ENCODE data around the gene PIK3C2G. TPM values are rescaled to one million over a fixed set of nuclear protein-coding genes. Genes with fewer than 3 reads are reported as not detected.

The PIK3C2G gene
- total and polyA plus RNA-seq, 2 of the 4 experiments (the other 2 are of a cell fraction), result not detected

GRCh38 chr12:18562531-18562930 is 301.2 kb downstream of the PIK3C2G start:
- CTCF ChIA-PET, result no interaction called here
- Histone ChIP-seq H2BK120ac (ENCODE audit: low read depth, low read length) (no peak overlapping the region), H3K79me1 (ENCODE audit: low read depth in 1 of 2, low read length in 2 of 2) (no peaks in the 10 kb centered on the region), H3K4me2 (ENCODE audit: low read depth, low read length) (no peak overlapping the region), H3K4me1 (ENCODE audit: control insufficient read depth, insufficient read depth, low read length) (no peaks in the 10 kb centered on the region), H2AK9ac (replicated peaks; ENCODE audit: low read depth, low read length, poor library complexity) (no peak overlapping the region), H3K36me3 (ENCODE audit: control insufficient read depth, insufficient read depth, low read length) (no peaks in the 10 kb centered on the region), H3K18ac (ENCODE audit: low read depth, low read length) (no peak overlapping the region), H3K14ac (replicated peaks; ENCODE audit: low read depth, low read length) (no peak overlapping the region), H3K27me3 (ENCODE audit: control insufficient read depth, insufficient read depth, low read length) (no peaks in the 10 kb centered on the region), H2AK5ac (ENCODE audit: low read depth, low read length) (no peak overlapping the region), H3K56ac (ENCODE audit: extremely low read depth, insufficient read depth, low read length) (no peak overlapping the region), H3K4me3 (ENCODE audit: insufficient read depth, low read depth, low read length) (no peak overlapping the region), H4K5ac (ENCODE audit: low read depth, low read length) (no peak overlapping the region), H3K4ac (ENCODE audit: low read depth, low read length) (no peak overlapping the region), H4K91ac (ENCODE audit: insufficient read depth, low read depth, low read length) (no peak overlapping the region), H3K9me3 (ENCODE audit: control insufficient read depth, insufficient read depth, low read length) (no peaks in the 10 kb centered on the region), H3K9me1 (ENCODE audit: insufficient read depth, low read length) (no peaks in the 10 kb centered on the region), H2BK5ac (ENCODE audit: low read depth, low read length, poor library complexity, severe bottlenecking) (no peak overlapping the region), H3K27ac (ENCODE audit: insufficient read depth, low read length) (no peak overlapping the region), H2AFZ (replicated peaks; ENCODE audit: low read length, poor library complexity) (no peak overlapping the region), H2BK20ac (ENCODE audit: low read depth, low read length) (no peak overlapping the region), H3K23ac (ENCODE audit: low read depth, low read length) (no peak overlapping the region), H3K9ac (ENCODE audit: low read depth, low read length) (no peak overlapping the region), H4K8ac (ENCODE audit: low read depth in 2 of 2, low read length in 2 of 2) (no peak overlapping the region), H2BK15ac (ENCODE audit: low read depth, low read length) (no peak overlapping the region), H4K20me1 (ENCODE audit: insufficient read depth, low read length) (no peaks in the 10 kb centered on the region)
- intact Hi-C loops (cut with micrococcal nuclease), result no loop called here
- dilution Hi-C loops (cut with HindIII; ENCODE audit: low sequenced_read_pairs, unreplicated experiment), result no loop called here
- BruUV-seq (replicated peaks), result no TSS peak
- ATAC-seq (ENCODE audit: low read depth) (no peak), DNase-seq (no peak)
- in situ Hi-C loops (cut with MboI; ENCODE audit: low sequenced_read_pairs), result no loop called here
- TF ChIP-seq, protein P1, sequence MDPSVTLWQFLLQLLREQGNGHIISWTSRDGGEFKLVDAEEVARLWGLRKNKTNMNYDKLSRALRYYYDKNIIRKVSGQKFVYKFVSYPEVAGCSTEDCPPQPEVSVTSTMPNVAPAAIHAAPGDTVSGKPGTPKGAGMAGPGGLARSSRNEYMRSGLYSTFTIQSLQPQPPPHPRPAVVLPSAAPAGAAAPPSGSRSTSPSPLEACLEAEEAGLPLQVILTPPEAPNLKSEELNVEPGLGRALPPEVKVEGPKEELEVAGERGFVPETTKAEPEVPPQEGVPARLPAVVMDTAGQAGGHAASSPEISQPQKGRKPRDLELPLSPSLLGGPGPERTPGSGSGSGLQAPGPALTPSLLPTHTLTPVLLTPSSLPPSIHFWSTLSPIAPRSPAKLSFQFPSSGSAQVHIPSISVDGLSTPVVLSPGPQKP (IDR thresholded peaks at IDR 0.05; ENCODE audit: borderline replicate concordance, low read depth, low read length), result no peak
- TF ChIP-seq MAZ (IDR thresholded peaks at IDR 0.05; ENCODE audit: borderline replicate concordance, low read depth, low read length), result no peak
- TF ChIP-seq BHLHE40 (IDR thresholded peaks at IDR 0.05; ENCODE audit: low read depth, low read length), result no peak
- TF ChIP-seq NFE2L2 (IDR thresholded peaks at IDR 0.05; ENCODE audit: low read depth, low read length), result no peak
- TF ChIP-seq POLR2A (IDR thresholded peaks at IDR 0.05; ENCODE audit: low read depth, low read length), result no peak
- TF ChIP-seq CEBPB (IDR thresholded peaks at IDR 0.05; ENCODE audit: low read depth, low read length), result no peak
- TF ChIP-seq MXI1 (IDR thresholded peaks at IDR 0.05; ENCODE audit: borderline replicate concordance, low read depth, low read length), result no peak
- TF ChIP-seq, protein P2, sequence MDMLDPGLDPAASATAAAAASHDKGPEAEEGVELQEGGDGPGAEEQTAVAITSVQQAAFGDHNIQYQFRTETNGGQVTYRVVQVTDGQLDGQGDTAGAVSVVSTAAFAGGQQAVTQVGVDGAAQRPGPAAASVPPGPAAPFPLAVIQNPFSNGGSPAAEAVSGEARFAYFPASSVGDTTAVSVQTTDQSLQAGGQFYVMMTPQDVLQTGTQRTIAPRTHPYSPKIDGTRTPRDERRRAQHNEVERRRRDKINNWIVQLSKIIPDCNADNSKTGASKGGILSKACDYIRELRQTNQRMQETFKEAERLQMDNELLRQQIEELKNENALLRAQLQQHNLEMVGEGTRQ (IDR thresholded peaks at IDR 0.05; ENCODE audit: low read depth, low read length), result no peak
- TF ChIP-seq SMC3 (IDR thresholded peaks at IDR 0.05; ENCODE audit: low read depth, low read length), result no peak
- TF ChIP-seq FOS (IDR thresholded peaks at IDR 0.05; ENCODE audit: low read depth, low read length), result no peak
- no peak for TF ChIP-seq CHD1 (IDR thresholded peaks at IDR 0.05; ENCODE audit: low read depth, low read length)
- TF ChIP-seq CTCF (conservative IDR thresholded peaks at IDR 0.05; ENCODE audit: low read depth, low read length), result no peak
- no peak for TF ChIP-seq RCOR1 (IDR thresholded peaks at IDR 0.05; ENCODE audit: insufficient replicate concordance, low read length)
- no peak for TF ChIP-seq MAFK (IDR thresholded peaks at IDR 0.05; ENCODE audit: low read depth, low read length)
- no peak for TF ChIP-seq RAD21 (IDR thresholded peaks at IDR 0.05; ENCODE audit: low read length)
- TF ChIP-seq RFX5 (IDR thresholded peaks at IDR 0.05; ENCODE audit: low read depth, low read length), result no peak
- POLR2A ChIA-PET (ENCODE audit: unreplicated experiment), result no interaction called here
- WGBS, 2 experiments (ENCODE audit: extremely low coverage in 2 of 2, insufficient read length in 1 of 2), result no CpG with 5 or more reads among the region's 4 CpGs

Data from IMR-90 (cell line).